GM11168 (cell line): ENCODE measurements around the gene LAMP2.
"Not testable (repeated sequence)": the region's sequence is repeated elsewhere in the genome, so short reads cannot be mapped to it uniquely, and the experiment has no call there.

Experiments
- in situ Hi-C: fragments of 300-500 bp; cut with MboI; formaldehyde crosslinking; loops from one replicate; pipeline ENCODE4 v1.12.0; 2022; ENCODE audit warnings: low sequenced_read_pairs; ENCODE audit not compliant: unreplicated experiment

Gene LAMP2

DNA sequence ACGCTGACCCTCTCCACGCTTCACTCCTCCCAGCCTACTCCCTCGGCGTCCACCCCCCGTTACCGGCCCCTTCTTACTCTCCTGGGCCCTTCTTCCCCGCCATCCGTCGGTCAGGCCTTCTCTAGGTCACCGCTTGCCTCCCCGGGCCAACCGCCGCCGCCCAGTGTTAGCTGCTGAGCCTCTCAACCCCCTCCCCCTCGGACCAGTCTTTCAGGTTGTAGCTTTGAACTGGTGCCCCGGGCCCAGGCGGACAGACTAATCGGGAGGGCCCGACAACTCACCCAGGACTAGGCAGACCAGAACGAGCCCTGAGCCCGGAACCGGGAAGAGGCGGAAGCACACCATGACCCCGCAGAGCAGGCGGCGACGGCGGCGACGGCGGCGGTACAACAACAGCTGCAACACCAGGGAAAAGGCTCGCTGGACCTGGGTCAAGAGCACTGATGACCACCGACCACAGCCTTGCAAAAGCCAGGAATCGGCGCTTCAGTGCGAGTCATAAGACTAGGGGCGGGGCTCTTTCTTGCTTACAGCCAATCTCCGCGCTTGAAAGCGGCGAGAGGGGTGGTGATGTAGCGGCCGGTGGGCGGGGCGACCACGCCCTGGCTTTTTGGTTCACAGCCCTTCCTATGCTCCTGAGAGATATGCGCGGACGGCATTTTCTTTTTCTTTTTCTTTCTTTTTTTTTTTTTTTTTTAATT, at the start of gene LAMP2:
Gene LAMP2, minus strand, starts transcription at position 472 of the 701 bp plus-strand sequence. Its CDS starts 127 bp downstream, at position 345.
- in situ Hi-C loops = no loop called here

DNA sequence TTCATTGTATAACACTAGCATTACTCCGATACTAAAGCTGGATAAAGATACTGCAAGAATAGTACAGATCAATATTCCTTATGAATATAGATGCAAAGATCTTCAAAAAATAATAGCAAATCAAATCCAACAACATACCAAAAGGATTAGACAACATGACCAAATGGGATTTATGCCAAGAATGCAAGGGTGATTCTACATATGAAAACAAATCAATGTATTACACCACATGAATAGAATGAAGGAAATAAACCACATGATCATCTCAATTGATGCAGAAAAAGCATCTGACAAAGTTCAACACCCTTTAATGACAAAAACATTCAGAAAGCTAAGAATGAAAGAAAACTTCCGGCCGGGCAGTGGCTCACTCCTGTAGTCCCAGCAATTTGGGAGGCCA, 48.8 kb upstream of the LAMP2 start:
- in situ Hi-C loops = no loop called here

DNA sequence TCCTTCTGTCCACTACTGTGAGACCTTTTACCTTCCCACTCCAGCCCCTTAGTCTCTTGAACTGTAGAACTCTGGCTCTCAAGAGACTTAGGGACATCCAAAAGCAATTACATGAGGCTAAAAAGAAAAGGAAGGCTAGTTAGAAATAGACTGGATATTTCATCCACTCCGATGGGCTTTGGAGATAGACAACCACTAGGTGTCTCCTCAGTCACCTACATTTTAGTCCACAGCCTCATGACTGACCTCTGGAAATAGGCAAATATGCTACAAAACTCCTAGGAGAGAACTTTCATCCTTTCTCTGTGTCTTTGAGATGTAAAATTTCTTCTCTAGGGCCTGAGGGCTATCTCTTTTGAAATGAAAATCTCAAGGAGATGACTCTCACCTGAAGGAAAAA, 45.1 kb upstream of the LAMP2 start:
- in situ Hi-C loops = no loop called here

GRCh38 chrX:120512627-120513026, 43.5 kb upstream of the LAMP2 start:
- in situ Hi-C loops = no loop called here

GRCh38 chrX:120512222-120512621, 43.1 kb upstream of the LAMP2 start:
- in situ Hi-C loops = no loop called here

GRCh38 chrX:120504569-120504968, 35.5 kb upstream of the LAMP2 start:
- in situ Hi-C loops = loop anchor here (10.0 kb wide), 2 partner anchors 120 to 240 kb away; no protein-coding TSS in a partner anchor

- in situ Hi-C loops = loop anchor here (10.0 kb wide), 2 partner anchors 125 to 245 kb away; no protein-coding TSS in a partner anchor
Observed at GRCh38 chrX:120499301-120500072, 30.4 kb upstream of the LAMP2 start.

DNA sequence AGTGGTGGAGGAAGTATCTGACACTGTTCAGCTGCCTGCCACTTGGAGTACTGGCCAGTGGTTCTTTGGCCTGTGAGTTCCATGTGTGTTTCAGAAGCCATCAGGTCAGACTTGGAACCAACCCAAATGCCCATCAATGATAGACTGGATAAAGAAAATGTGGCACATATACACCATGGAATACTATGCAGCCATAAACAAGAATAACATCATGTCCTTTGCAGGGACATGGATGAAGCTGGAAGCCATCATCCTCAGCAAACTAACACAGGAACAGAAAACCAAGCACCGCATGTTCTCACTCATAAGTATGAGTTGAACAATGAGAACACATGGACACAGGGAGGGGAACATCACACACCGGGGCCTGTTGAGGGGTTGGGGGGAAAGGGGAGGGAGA, 21.0 kb upstream of the LAMP2 start:
- in situ Hi-C loops = not testable (repeated sequence)

- in situ Hi-C loops = no loop called here
Observed at GRCh38 chrX:120486786-120487185, 17.7 kb upstream of the LAMP2 start.

GRCh38 chrX:120485638-120486520, 16.8 kb upstream of the LAMP2 start:
- in situ Hi-C loops = no loop called here

- in situ Hi-C loops = no loop called here
Observed at GRCh38 chrX:120485315-120485637, 16.2 kb upstream of the LAMP2 start.

DNA sequence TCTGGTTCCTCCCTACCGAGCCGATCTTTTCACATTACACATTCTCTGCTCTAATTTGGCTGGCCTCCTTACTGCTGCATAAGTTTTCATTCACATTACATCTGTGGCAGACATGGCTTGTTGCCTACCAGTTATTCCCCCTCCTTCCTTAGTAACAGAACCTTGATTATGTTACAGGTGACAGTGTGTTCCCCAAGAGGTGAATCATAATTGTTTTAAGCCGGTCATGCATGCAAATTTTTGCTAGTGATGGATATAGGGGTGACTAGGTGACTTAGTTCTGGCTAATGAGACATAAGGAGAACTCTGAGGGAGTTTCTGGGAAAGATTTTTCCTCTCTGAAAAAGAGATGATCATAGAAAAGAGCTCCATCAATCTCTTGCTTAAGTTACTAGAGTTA, 8.4 kb upstream of the LAMP2 start:
- in situ Hi-C loops = no loop called here

- in situ Hi-C loops = no loop called here
Observed at GRCh38 chrX:120476714-120477113, 7.6 kb upstream of the LAMP2 start.

DNA sequence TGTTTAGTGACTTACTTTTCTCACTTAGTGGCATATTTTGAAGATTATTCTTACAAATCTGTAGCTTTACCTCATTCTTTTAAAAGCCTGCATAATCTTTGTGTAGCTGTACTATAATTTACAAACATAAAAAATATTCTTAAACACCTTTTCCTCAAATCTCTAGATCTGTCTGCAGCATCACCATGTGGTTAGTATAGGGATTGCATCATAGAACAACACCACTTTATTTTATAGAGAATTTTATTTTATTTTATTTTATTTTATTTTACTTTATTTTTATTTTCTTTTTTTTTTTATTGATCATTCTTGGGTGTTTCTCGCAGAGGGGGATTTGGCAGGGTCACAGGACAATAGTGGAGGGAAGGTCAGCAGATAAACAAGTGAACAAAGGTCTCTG, 6.4 kb upstream of the LAMP2 start:
- in situ Hi-C loops = not testable (repeated sequence)

- in situ Hi-C loops = no loop called here
Observed at GRCh38 chrX:120474085-120474484, 5.0 kb upstream of the LAMP2 start.

DNA sequence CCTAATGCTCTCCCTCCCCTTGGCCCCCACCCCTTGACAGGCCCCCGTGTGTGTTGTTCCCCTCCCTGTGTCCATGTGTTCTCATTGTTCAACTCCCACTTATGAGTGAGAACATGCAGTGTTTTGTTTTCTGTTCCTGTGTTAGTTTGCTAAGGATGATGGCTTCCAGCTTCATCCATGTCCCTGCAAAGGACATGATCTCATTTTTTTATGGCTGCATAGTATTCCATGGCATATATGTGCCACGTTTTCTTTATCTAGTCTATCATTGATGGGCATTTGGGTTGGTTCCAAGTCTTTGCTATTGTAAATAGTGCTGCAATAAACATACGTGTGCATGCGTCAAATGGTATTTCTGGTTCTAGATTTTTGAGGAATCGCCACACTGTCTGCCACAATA, 561 bp upstream of the LAMP2 start:
- in situ Hi-C loops = not testable (repeated sequence)

DNA sequence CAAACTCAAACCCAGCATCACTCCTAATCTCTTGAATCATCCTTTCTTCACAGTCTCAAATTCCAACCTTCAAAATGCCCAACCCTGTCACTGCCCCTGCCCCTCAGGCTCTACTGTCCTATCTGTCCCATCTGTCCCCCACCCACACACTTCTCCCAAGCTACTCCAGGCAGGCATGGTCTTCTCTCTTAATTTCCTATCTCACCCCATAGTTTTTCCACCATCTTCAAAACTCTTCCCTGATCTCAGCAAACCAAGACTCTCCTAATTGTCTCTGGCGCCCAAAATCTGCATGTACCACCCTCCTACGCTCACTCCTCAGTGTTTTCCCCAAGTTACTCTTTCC, 644 bp downstream of the LAMP2 start:
- in situ Hi-C loops = no loop called here

GRCh38 chrX:120468071-120468470, 1.0 kb downstream of the LAMP2 start:
- in situ Hi-C loops = no loop called here

DNA sequence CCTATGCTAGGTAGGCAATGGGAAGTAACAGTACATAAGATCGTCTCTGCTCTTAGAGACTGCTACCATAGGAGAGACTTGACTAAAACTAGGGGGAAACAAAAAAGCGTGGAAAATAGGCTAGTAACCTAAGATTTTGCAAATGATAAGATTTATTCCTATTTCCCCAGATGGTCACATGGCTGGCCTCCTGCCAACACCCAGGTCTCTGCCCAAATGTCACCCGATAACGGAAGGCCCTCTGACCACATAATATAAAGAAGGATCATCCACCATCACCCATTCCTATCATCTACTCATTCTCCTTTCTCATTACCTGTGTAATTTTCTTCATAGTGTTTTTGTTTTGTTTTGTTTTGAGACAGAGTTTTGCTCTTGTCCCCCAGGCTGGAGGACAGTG, 4.7 kb downstream of the LAMP2 start:
- in situ Hi-C loops = no loop called here

DNA sequence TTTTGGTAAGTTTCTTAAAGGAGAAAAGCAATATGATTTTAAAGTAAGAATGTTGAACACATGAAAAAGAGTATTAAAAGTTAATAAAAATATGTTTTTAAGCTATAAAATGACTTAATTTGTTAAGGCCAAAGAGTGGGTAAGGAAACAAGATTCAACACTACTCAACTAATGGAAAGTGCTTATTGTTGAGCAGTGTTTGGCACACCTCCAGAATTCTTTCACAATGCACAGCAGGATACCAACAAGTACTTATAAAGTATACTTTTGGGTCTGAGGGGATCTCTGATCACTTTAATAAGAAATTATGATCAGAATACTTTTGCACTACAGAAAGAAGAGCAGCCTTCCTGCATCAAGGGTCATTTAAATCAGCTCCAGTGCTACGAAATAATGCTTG, 5.9 kb downstream of the LAMP2 start:
- in situ Hi-C loops = no loop called here

GRCh38 chrX:120462370-120462769, 6.7 kb downstream of the LAMP2 start:
- in situ Hi-C loops = no loop called here
